T-helper 9 cell (primary cell): ENCODE data around the gene FEM1C.

Experiments used
- DNase-seq: peaks from one replicate; pipeline ENCODE4 v3.0.0-alpha.2; 2020

FEM1C gene

GRCh38 chr5:115557667-115558387, 13.3 kb upstream of the FEM1C start:
- no peak for DNase-seq

- DNase-seq: no peak
Observed at GRCh38 chr5:115556276-115556675, 11.7 kb upstream of the FEM1C start.

- no peak for DNase-seq
Observed at GRCh38 chr5:115555084-115555633, 10.6 kb upstream of the FEM1C start.

- no peak for DNase-seq
Observed at GRCh38 chr5:115553082-115553481, 8.5 kb upstream of the FEM1C start.

GRCh38 chr5:115551415-115551814, 6.8 kb upstream of the FEM1C start:
- no peak for DNase-seq

- DNase-seq: no peak
Observed at GRCh38 chr5:115549154-115549553, 4.6 kb upstream of the FEM1C start.

- no peak for DNase-seq
Observed at GRCh38 chr5:115548683-115549082, 4.1 kb upstream of the FEM1C start.

- no peak for DNase-seq
Observed at GRCh38 chr5:115545351-115545882, 842 bp upstream of the FEM1C start.

GRCh38 chr5:115544043-115544435, 536 bp downstream of the FEM1C start:
- DNase-seq: peak; percentile 50

- no peak for DNase-seq
Observed at GRCh38 chr5:115543365-115544042, 1.1 kb downstream of the FEM1C start.

GRCh38 chr5:115542651-115543364, 1.8 kb downstream of the FEM1C start:
- no peak for DNase-seq

GRCh38 chr5:115542086-115542485, 2.5 kb downstream of the FEM1C start:
- no peak for DNase-seq

GRCh38 chr5:115541611-115542010, 3.0 kb downstream of the FEM1C start:
- no peak for DNase-seq

- DNase-seq: no peak
Observed at GRCh38 chr5:115535479-115536035, 9.0 kb downstream of the FEM1C start.

GRCh38 chr5:115532517-115532916, 12.1 kb downstream of the FEM1C start:
- no peak for DNase-seq

- DNase-seq: no peak
Observed at GRCh38 chr5:115531787-115532367, 12.7 kb downstream of the FEM1C start.

GRCh38 chr5:115531380-115531779, 13.2 kb downstream of the FEM1C start:
- no peak for DNase-seq

GRCh38 chr5:115530426-115530825, 14.1 kb downstream of the FEM1C start:
- no peak for DNase-seq

GRCh38 chr5:115526604-115527003, 18.0 kb downstream of the FEM1C start:
- no peak for DNase-seq

- no peak for DNase-seq
Observed at GRCh38 chr5:115524199-115524847, 20.3 kb downstream of the FEM1C start.

- no peak for DNase-seq
Observed at GRCh38 chr5:115522832-115523403, 21.7 kb downstream of the FEM1C start.

- no peak for DNase-seq
Observed at GRCh38 chr5:115520191-115520590, 24.4 kb downstream of the FEM1C start.
